Amniotic epithelial cell (primary cell): Measurements from ENCODE around the gene MED15.

Experiments used
- DNase-seq: peaks from one replicate; pipeline ENCODE4 v3.0.0-alpha.2; 2010; ENCODE audit warnings: low read depth

Gene MED15

GRCh38 chr22:20510811-20511577 is 3.6 kb downstream of the MED15 start:
- no peak for DNase-seq

GRCh38 chr22:20511578-20512229 is 4.3 kb downstream of the MED15 start:
- DNase-seq = no peak

- DNase-seq = peak; percentile 92
Measured at GRCh38 chr22:20514658-20515406, 7.4 kb downstream of the MED15 start.

GRCh38 chr22:20516399-20516798 is 9.0 kb downstream of the MED15 start:
- DNase-seq = no peak

- DNase-seq = no peak
Measured at GRCh38 chr22:20517422-20517821, 10.0 kb downstream of the MED15 start.

GRCh38 chr22:20517841-20518592 is 10.6 kb downstream of the MED15 start:
- DNase-seq = no peak

GRCh38 chr22:20519558-20519957 is 12.1 kb downstream of the MED15 start:
- DNase-seq = no peak

- DNase-seq = peak; percentile 76
Measured at GRCh38 chr22:20520093-20520511, 12.7 kb downstream of the MED15 start.

- DNase-seq = no peak
Measured at GRCh38 chr22:20522134-20523004, 15.0 kb downstream of the MED15 start.

- peak; percentile 86 for DNase-seq
Measured at GRCh38 chr22:20523086-20523983, 15.9 kb downstream of the MED15 start.

- DNase-seq = no peak
Measured at GRCh38 chr22:20524004-20524481, 16.6 kb downstream of the MED15 start.

- DNase-seq = no peak
Measured at GRCh38 chr22:20525048-20525447, 17.6 kb downstream of the MED15 start.

- no peak for DNase-seq
Measured at GRCh38 chr22:20526305-20526627, 18.9 kb downstream of the MED15 start.

GRCh38 chr22:20526628-20527355 is 19.4 kb downstream of the MED15 start:
- DNase-seq = peak; percentile 94

- DNase-seq = no peak
Measured at GRCh38 chr22:20528405-20528978, 21.1 kb downstream of the MED15 start.

- peak; percentile 79 for DNase-seq
Measured at GRCh38 chr22:20530368-20531153, 23.2 kb downstream of the MED15 start.

GRCh38 chr22:20531154-20531403 is 23.7 kb downstream of the MED15 start:
- no peak for DNase-seq

GRCh38 chr22:20531404-20532201 is 24.2 kb downstream of the MED15 start:
- DNase-seq = peak; percentile 89
